ENCODE data around the gene TMED9.
"Not testable (repeated sequence)": the region's sequence is repeated elsewhere in the genome, so short reads cannot be mapped to it uniquely, and the experiment has no call there.

TMED9 gene

DNA sequence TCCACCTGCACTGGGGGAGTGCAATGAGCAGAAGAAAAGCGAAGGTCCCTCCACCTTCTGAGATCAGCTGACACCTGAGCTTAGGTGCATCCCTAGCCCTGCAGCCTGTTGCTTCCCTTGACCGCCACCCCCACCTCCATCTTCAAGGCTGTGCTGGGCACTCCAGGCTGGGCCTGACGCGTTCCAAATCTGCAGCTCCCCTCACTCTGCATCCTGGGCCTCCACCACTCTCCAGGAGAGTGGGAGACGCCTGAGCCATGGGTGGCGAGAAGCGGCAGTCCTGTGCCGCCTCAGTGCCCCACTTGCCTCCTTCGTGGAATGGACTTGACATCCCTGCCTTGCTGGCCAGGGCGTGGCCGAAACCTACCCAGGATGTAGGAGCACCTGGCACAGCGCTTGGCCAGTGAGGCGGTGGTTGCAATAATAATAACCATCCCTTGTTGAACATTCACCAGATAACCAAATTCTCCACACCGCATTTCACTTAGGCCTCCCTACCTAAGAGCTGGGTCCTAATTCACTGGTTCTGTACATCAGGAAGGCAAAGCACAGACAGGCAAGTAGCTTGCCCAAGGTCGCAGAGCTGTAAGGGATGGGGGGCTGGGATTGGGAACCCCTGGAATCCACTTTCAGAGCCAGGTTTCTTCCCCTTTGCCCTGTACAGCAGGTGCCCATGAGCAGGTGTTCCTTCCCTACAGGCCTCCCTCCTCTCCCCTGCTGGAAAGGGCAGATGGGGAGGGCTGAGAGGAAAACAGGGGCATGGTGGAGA is 19.6 kb downstream of the TMED9 start:
- TF ChIP-seq ZNF8 (CRISPR knock-in tag; IDR thresholded peaks at IDR 0.05) (no peak), ZFP30 (CRISPR knock-in tag; IDR thresholded peaks at IDR 0.05) (no peak)
- no peak for ATAC-seq

DNA sequence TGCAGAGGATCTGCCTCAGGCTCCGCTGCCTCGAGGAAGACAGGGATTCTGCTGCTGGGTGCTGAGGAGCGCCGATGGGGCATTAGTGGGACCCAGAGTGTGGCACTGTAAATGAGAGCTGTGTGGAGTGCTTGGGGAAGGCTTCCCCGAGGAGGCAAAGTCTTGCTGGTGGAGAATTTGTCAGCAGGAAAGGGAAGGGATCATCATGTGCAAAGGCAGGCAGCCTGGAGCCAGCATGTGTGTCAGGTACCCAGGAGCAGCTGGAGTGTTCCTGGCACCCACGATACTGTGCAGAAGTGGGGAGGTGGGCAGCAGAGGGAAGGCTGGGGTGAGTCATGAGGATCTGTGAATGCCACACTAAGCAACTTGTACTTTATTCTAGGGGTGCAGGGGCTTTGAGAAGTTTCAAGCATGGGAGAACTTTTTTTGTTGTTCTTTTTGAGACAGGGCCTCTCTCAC is 20.2 kb downstream of the TMED9 start:
- TF ChIP-seq CREB5 (CRISPR knock-in tag; IDR thresholded peaks at IDR 0.05; ENCODE audit: low read depth): no peak
- no peak for TF ChIP-seq GLIS3 (CRISPR knock-in tag; IDR thresholded peaks at IDR 0.05)
- TF ChIP-seq TOX (CRISPR knock-in tag; IDR thresholded peaks at IDR 0.05; ENCODE audit: borderline replicate concordance): no peak
- no peak for TF ChIP-seq RARB (CRISPR knock-in tag; IDR thresholded peaks at IDR 0.05)
- TF ChIP-seq ISL1 (CRISPR knock-in tag; IDR thresholded peaks at IDR 0.05): no peak
- TF ChIP-seq ZNF70 (CRISPR knock-in tag; IDR thresholded peaks at IDR 0.05): no peak
- TF ChIP-seq SNAI2 (CRISPR knock-in tag; IDR thresholded peaks at IDR 0.05): no peak
- no peak for TF ChIP-seq ZFP30 (CRISPR knock-in tag; IDR thresholded peaks at IDR 0.05)
- no peak for TF ChIP-seq PPARA (CRISPR knock-in tag; IDR thresholded peaks at IDR 0.05; ENCODE audit: borderline replicate concordance)
- no peak for TF ChIP-seq CSDC2 (CRISPR knock-in tag; IDR thresholded peaks at IDR 0.05)
- TF ChIP-seq, protein P1, sequence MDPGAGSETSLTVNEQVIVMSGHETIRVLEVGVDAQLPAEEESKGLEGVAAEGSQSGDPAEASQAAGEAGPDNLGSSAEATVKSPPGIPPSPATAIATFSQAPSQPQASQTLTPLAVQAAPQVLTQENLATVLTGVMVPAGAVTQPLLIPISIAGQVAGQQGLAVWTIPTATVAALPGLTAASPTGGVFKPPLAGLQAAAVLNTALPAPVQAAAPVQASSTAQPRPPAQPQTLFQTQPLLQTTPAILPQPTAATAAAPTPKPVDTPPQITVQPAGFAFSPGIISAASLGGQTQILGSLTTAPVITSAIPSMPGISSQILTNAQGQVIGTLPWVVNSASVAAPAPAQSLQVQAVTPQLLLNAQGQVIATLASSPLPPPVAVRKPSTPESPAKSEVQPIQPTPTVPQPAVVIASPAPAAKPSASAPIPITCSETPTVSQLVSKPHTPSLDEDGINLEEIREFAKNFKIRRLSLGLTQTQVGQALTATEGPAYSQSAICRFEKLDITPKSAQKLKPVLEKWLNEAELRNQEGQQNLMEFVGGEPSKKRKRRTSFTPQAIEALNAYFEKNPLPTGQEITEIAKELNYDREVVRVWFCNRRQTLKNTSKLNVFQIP (CRISPR knock-in tag; IDR thresholded peaks at IDR 0.05; ENCODE audit: borderline replicate concordance, low read depth): no peak
- TF ChIP-seq TCF4 (CRISPR knock-in tag; IDR thresholded peaks at IDR 0.05; ENCODE audit: borderline replicate concordance): no peak
- ATAC-seq: no peak

- no peak for ATAC-seq
Measured at GRCh38 chr5:177620560-177620959, 28.6 kb downstream of the TMED9 start.

GRCh38 chr5:177624172-177624571 is 32.2 kb downstream of the TMED9 start:
- ATAC-seq: not testable (repeated sequence)

More at GRCh38 chr5:177620560-177620959, 28.6 kb downstream of the TMED9 start:
- TF ChIP-seq, protein P1 (CRISPR knock-in tag; IDR thresholded peaks at IDR 0.05; ENCODE audit: borderline replicate concordance, low read depth): no peak
- TF ChIP-seq, protein P2, sequence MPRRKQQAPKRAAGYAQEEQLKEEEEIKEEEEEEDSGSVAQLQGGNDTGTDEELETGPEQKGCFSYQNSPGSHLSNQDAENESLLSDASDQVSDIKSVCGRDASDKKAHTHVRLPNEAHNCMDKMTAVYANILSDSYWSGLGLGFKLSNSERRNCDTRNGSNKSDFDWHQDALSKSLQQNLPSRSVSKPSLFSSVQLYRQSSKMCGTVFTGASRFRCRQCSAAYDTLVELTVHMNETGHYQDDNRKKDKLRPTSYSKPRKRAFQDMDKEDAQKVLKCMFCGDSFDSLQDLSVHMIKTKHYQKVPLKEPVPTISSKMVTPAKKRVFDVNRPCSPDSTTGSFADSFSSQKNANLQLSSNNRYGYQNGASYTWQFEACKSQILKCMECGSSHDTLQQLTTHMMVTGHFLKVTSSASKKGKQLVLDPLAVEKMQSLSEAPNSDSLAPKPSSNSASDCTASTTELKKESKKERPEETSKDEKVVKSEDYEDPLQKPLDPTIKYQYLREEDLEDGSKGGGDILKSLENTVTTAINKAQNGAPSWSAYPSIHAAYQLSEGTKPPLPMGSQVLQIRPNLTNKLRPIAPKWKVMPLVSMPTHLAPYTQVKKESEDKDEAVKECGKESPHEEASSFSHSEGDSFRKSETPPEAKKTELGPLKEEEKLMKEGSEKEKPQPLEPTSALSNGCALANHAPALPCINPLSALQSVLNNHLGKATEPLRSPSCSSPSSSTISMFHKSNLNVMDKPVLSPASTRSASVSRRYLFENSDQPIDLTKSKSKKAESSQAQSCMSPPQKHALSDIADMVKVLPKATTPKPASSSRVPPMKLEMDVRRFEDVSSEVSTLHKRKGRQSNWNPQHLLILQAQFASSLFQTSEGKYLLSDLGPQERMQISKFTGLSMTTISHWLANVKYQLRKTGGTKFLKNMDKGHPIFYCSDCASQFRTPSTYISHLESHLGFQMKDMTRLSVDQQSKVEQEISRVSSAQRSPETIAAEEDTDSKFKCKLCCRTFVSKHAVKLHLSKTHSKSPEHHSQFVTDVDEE (CRISPR knock-in tag; IDR thresholded peaks at IDR 0.05): no peak
- TF ChIP-seq ZNF8 (CRISPR knock-in tag; IDR thresholded peaks at IDR 0.05) (no peak), TOX (CRISPR knock-in tag; IDR thresholded peaks at IDR 0.05; ENCODE audit: borderline replicate concordance) (no peak), TCF4 (CRISPR knock-in tag; IDR thresholded peaks at IDR 0.05; ENCODE audit: borderline replicate concordance) (no peak), SNAI2 (CRISPR knock-in tag; IDR thresholded peaks at IDR 0.05) (no peak), ARNTL (CRISPR knock-in tag; IDR thresholded peaks at IDR 0.05; ENCODE audit: borderline replicate concordance, low read depth) (no peak), CREB5 (CRISPR knock-in tag; IDR thresholded peaks at IDR 0.05; ENCODE audit: low read depth) (no peak), PATZ1 (CRISPR knock-in tag; IDR thresholded peaks at IDR 0.05; ENCODE audit: borderline replicate concordance) (no peak)

GRCh38 chr5:177630186-177630585 is 38.2 kb downstream of the TMED9 start:
- ATAC-seq: peak; percentile 20; the same call in 1 of the 3 replicates

DNA sequence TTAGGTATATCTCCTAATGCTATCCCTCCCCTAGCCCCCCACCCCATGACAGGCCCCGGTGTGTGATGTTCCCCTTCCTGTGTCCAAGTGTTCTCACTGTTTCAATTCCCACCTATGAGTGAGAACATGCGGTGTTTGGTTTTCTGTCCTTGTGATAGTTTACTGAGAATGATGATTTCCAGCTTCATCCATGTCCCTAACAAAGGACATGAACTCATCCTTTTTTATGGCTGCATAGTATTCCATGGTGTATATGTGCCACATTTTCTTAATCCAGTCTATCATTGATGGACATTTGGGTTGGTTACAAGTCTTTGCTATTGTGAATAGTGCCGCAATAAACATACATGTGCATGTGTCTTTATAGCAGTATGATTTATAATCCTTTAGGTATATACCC is 42.9 kb downstream of the TMED9 start:
- not testable (repeated sequence) for ATAC-seq

DNA sequence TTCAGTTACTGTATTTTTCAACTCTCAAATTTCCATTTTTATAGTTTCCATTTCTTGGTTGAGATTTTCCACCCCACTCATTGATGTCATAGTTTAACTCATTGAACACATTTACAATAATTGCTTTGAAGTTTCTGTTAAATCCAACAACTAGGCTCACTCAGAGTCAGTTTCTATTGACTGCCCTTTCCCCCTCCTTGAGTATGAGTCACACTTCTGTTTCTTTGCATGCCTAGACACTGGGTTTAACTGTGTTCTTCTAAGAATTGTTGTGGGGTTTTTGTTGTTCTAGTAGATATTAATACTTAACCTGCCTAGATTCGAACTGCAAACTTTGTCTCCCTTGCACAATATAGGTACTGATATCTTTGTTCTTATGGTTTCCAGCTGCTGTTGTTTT is 53.5 kb downstream of the TMED9 start:
- not testable (repeated sequence) for ATAC-seq

All from SK-N-SH treated with all-trans-retinoic acid at 6 μM for 48 hours (cell line).